Measurements from ENCODE around the gene LMX1A. TPM values are rescaled to one million over a fixed set of nuclear protein-coding genes. Genes with fewer than 3 reads are reported as not detected.

LMX1A gene
- total and polyA plus RNA-seq, 9 of the 15 experiments (the other 6 are each of a cell fraction or from before 2014, with no cell fraction given) = not detected

DNA sequence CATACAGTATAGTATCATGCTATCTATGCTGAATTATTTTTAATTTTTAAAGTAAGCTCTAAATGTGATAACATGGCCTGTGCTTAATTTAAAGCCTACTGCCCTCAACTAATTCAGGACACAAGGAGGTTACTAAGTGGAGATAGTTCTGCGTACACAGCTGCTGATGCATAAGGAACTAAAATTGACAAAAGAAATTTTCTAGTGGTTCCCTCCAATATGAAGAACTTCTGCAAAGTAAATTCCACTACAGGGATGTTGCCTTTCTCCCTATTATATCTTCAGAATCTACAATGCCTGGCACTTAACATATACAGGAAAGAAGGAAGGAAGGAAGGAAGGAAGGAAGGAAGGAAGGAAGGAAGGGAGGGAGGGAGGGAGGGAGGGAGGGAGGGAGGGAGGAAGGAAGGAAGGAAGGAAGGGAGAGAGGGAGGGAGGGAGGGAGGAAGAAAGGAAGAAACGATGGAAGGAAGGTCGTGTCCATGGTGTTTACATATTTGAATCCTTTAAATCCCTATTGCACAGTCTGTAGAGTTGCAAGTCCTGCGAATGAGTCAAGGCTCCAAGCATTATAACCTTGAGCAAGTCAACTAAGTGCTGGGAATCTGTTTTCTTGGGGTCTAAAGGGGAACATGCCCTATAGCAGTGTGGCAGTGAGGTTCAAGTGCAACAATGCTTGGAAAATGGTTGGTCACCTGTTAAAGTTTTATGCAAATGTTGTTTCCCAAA lies 171.2 kb downstream of the LMX1A start:
- H2AFZ ChIP-seq (ENCODE audit: low read depth, low read length) = no peak overlapping the region
- no peak for DNase-seq (ENCODE audit: extremely low read depth in 1 of 4, low spot score in 3 of 4)
- no peaks in the 10 kb centered on the region for H3K79me2 ChIP-seq (ENCODE audit: control insufficient read depth, insufficient read depth, low read length)
- CTCF ChIA-PET (ENCODE audit: low intra/inter-chr PET ratio) = no interaction called here
- no TSS peak for BruUV-seq (replicated peaks)
- H3K27me3 ChIP-seq (ENCODE audit: control insufficient read depth in 2 of 2, insufficient read depth in 2 of 2, low read length in 2 of 2) = no peaks in the 10 kb centered on the region
- intact Hi-C loops (cut with micrococcal nuclease) = no loop called here
- H3K9me3 ChIP-seq (replicated peaks; ENCODE audit: control insufficient read depth, insufficient read depth, low read depth, low read length) = no peaks in the 10 kb centered on the region
- no peak overlapping the region for H3K27ac ChIP-seq (ENCODE audit: extremely low read depth, low read depth, low read length)
- no peak for FAIRE-seq
- no peaks in the 10 kb centered on the region for H4K20me1 ChIP-seq (replicated peaks; ENCODE audit: control insufficient read depth, insufficient read depth, low read length)
- POLR2A ChIA-PET = no interaction called here
- 0% methylated on average over 2 of the region's 4 CpGs for WGBS (ENCODE audit: insufficient coverage, low coverage, missing lambda C conversion rate)
- ATAC-seq = no peak
- H3K4me2 ChIP-seq (ENCODE audit: insufficient read depth, low read length) = no peak overlapping the region
- peak; percentile 33 for TF ChIP-seq PCBP1 (IDR thresholded peaks at IDR 0.05; ENCODE audit: low read depth, low read length, poor library complexity, severe bottlenecking)
- TF ChIP-seq, protein P1, sequence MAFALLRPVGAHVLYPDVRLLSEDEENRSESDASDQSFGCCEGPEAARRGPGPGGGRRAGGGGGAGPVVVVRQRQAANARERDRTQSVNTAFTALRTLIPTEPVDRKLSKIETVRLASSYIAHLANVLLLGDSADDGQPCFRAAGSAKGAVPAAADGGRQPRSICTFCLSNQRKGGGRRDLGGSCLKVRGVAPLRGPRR (CRISPR knock-in tag; IDR thresholded peaks at IDR 0.05) = no peak
- TF ChIP-seq PCBP2 (IDR thresholded peaks at IDR 0.05; ENCODE audit: low read depth, low read length, poor library complexity, severe bottlenecking) = peak; percentile 61
- H3K4me1 ChIP-seq (replicated peaks in 1 of 2; ENCODE audit: control insufficient read depth in 2 of 2, insufficient read depth in 2 of 2, low read length in 2 of 2) = no peaks in the 10 kb centered on the region
- in situ Hi-C loops (cut with MboI) = no loop called here
- no peak overlapping the region for H3K9ac ChIP-seq (ENCODE audit: insufficient read depth in 1 of 2, low read depth in 2 of 2, low read length in 2 of 2)
- no peak overlapping the region for H3K4me3 ChIP-seq
- H3K36me3 ChIP-seq (ENCODE audit: control insufficient read depth, insufficient read depth, low read length) = no peaks in the 10 kb centered on the region
- no peaks in the 10 kb centered on the region for H3K9me1 ChIP-seq (ENCODE audit: control insufficient read depth, insufficient read depth, low read length)

DNA sequence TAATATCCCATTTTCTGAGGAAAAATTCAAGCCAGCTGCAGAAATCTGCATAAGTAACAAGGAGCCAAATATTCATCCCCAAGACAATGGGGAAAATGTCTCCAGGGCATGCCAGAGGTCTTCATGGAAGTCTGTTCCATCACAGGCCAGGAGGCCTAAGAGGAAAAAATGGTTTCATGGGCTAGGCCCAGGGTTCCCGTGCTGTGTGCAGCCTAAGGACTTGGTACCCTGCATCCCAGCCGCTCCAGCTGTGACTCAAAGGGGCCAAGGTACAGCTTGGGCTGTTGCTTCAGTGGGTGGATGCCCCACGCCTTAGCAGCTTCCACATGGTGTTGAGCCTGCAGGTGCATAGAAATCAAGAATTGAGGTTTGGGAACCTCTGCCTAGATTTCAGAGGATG lies 173.5 kb downstream of the LMX1A start:
- no peak overlapping the region for H3K9ac ChIP-seq (ENCODE audit: insufficient read depth in 1 of 2, low read depth in 2 of 2, low read length in 2 of 2)
- WGBS (ENCODE audit: insufficient coverage, low coverage, missing lambda C conversion rate) = 2% methylated on average over 3 of the region's 3 CpGs
- intact Hi-C loops (cut with micrococcal nuclease) = no loop called here
- H4K20me1 ChIP-seq (replicated peaks; ENCODE audit: control insufficient read depth, insufficient read depth, low read length) = no peaks in the 10 kb centered on the region
- H2AFZ ChIP-seq (ENCODE audit: low read depth, low read length) = no peak overlapping the region
- no TSS peak for BruUV-seq (replicated peaks)
- no peaks in the 10 kb centered on the region for H3K9me3 ChIP-seq (replicated peaks; ENCODE audit: control insufficient read depth, insufficient read depth, low read depth, low read length)
- no peak overlapping the region for H3K4me2 ChIP-seq (ENCODE audit: insufficient read depth, low read length)
- TF ChIP-seq ZFP36 (IDR thresholded peaks at IDR 0.05; ENCODE audit: low read depth, low read length, partially characterized antibody) = peak; percentile 57
- TF ChIP-seq, protein P2, sequence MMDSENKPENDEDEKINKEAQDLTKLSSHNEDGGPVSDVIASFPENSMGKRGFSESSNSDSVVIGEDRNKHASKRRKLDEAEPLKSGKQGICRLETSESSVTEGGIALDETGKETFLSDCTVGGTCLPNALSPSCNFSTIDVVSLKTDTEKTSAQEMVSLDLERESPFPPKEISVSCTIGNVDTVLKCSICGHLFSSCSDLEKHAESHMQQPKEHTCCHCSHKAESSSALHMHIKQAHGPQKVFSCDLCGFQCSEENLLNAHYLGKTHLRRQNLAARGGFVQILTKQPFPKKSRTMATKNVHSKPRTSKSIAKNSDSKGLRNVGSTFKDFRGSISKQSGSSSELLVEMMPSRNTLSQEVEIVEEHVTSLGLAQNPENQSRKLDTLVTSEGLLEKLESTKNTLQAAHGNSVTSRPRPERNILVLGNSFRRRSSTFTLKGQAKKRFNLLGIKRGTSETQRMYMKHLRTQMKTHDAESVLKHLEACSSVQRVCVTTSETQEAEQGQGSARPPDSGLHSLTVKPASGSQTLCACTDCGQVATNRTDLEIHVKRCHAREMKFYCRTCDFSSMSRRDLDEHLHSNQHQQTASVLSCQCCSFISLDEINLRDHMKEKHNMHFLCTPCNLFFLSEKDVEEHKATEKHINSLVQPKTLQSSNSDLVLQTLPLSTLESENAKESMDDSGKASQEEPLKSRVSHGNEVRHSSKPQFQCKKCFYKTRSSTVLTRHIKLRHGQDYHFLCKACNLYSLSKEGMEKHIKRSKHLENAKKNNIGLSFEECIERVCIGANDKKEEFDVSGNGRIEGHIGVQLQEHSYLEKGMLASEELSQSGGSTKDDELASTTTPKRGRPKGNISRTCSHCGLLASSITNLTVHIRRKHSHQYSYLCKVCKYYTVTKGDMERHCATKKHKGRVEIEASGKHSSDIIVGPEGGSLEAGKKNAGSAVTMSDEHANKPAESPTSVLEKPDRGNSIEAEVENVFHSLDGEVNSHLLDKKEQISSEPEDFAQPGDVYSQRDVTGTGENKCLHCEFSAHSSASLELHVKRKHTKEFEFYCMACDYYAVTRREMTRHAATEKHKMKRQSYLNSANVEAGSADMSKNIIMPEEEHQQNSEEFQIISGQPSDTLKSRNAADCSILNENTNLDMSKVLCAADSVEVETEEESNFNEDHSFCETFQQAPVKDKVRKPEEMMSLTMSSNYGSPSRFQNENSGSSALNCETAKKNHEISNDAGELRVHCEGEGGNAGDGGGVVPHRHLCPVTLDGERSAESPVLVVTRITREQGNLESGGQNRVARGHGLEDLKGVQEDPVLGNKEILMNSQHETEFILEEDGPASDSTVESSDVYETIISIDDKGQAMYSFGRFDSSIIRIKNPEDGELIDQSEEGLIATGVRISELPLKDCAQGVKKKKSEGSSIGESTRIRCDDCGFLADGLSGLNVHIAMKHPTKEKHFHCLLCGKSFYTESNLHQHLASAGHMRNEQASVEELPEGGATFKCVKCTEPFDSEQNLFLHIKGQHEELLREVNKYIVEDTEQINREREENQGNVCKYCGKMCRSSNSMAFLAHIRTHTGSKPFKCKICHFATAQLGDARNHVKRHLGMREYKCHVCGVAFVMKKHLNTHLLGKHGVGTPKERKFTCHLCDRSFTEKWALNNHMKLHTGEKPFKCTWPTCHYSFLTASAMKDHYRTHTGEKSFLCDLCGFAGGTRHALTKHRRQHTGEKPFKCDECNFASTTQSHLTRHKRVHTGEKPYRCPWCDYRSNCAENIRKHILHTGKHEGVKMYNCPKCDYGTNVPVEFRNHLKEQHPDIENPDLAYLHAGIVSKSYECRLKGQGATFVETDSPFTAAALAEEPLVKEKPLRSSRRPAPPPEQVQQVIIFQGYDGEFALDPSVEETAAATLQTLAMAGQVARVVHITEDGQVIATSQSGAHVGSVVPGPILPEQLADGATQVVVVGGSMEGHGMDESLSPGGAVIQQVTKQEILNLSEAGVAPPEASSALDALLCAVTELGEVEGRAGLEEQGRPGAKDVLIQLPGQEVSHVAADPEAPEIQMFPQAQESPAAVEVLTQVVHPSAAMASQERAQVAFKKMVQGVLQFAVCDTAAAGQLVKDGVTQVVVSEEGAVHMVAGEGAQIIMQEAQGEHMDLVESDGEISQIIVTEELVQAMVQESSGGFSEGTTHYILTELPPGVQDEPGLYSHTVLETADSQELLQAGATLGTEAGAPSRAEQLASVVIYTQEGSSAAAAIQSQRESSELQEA (IDR thresholded peaks at IDR 0.05; ENCODE audit: low read depth) = no peak
- DNase-seq (ENCODE audit: extremely low read depth in 1 of 4, low spot score in 3 of 4) (no peak), ATAC-seq (no peak), FAIRE-seq (no peak)
- ChIA-PET CTCF (ENCODE audit: low intra/inter-chr PET ratio) (no interaction called here), POLR2A (interaction anchor here (0.7 kb wide), 1 partner anchor 11 kb away, joined by 3 read pairs; no protein-coding TSS in a partner anchor)
- no peak overlapping the region for H3K27ac ChIP-seq (ENCODE audit: extremely low read depth, low read depth, low read length)
- no peaks in the 10 kb centered on the region for H3K4me1 ChIP-seq (replicated peaks in 1 of 2; ENCODE audit: control insufficient read depth in 2 of 2, insufficient read depth in 2 of 2, low read length in 2 of 2)
- H3K36me3 ChIP-seq (ENCODE audit: control insufficient read depth, insufficient read depth, low read length) = no peaks in the 10 kb centered on the region
- H3K27me3 ChIP-seq (ENCODE audit: control insufficient read depth in 2 of 2, insufficient read depth in 2 of 2, low read length in 2 of 2) = no peaks in the 10 kb centered on the region
- in situ Hi-C loops (cut with MboI) = no loop called here
- no peaks in the 10 kb centered on the region for H3K79me2 ChIP-seq (ENCODE audit: control insufficient read depth, insufficient read depth, low read length)
- no peaks in the 10 kb centered on the region for H3K9me1 ChIP-seq (ENCODE audit: control insufficient read depth, insufficient read depth, low read length)
- no peak overlapping the region for H3K4me3 ChIP-seq
